GM23338 (cell line): ENCODE results near the gene AMZ1. TPM values are rescaled to one million over a fixed set of nuclear protein-coding genes. Genes with fewer than 3 reads are reported as not detected.

ENCODE experiments used
- ATAC-seq: fragments of 200-7000 bp; cut with Tn5 transposase; 3 replicates; pipeline ENCODE4 v1.9.1; 2020
- DNase-seq: peaks from one replicate; pipeline ENCODE4 v3.0.0-alpha.2; 2015; ENCODE audit warnings: low spot score
- H2AFZ ChIP-seq: fragments of 200-600 bp; sonication (generic); 2 replicates; pipeline ENCODE4 v1.8.0; 2016; ENCODE audit warnings: antibody characterized with exemption, mild to moderate bottlenecking, moderate library complexity
- H3F3A ChIP-seq: fragments of 200-600 bp; sonication (generic); replicated peaks from 2 replicates; pipeline ENCODE4 v1.8.0; 2017; ENCODE audit warnings: antibody characterized with exemption, mixed run types, low read depth
- H3K27ac ChIP-seq: fragments of 200-600 bp; sonication (generic); 2 replicates; pipeline ENCODE4 v1.6.1; 2016; ENCODE audit warnings: low read depth
- H3K27me3 ChIP-seq: fragments of 200-600 bp; sonication (generic); 2 replicates; pipeline ENCODE4 v1.8.0; 2016; ENCODE audit warnings: mild to moderate bottlenecking, mixed run types, moderate library complexity; ENCODE audit not compliant: insufficient read depth
- H3K36me3 ChIP-seq: fragments of 200-600 bp; sonication (generic); 2 replicates; pipeline ENCODE4 v1.8.0; 2016; ENCODE audit warnings: mild to moderate bottlenecking; ENCODE audit not compliant: insufficient read depth
- H3K4me1 ChIP-seq: fragments of 200-600 bp; sonication (generic); 2 replicates; pipeline ENCODE4 v1.8.0; 2016; ENCODE audit warnings: mild to moderate bottlenecking, moderate library complexity; ENCODE audit not compliant: insufficient read depth
- H3K4me2 ChIP-seq: fragments of 200-600 bp; sonication (generic); 2 replicates; pipeline ENCODE4 v1.7.1; 2017; ENCODE audit warnings: mixed run types
- H3K4me3 ChIP-seq: fragments of 200-600 bp; sonication (generic); 2 replicates; pipeline ENCODE4 v1.6.1; 2016; ENCODE audit warnings: mixed run types
- H3K79me2 ChIP-seq: fragments of 200-600 bp; sonication (generic); replicated peaks from 2 replicates; pipeline ENCODE4 v1.8.0; 2017; ENCODE audit warnings: mild to moderate bottlenecking; ENCODE audit not compliant: insufficient read depth
- H3K9me2 ChIP-seq: fragments of 200-600 bp; sonication (generic); 2 replicates; pipeline ENCODE4 v1.8.0; 2017; ENCODE audit not compliant: insufficient read depth
- H4K20me1 ChIP-seq: fragments of 200-600 bp; sonication (generic); replicated peaks from 2 replicates; pipeline ENCODE4 v1.8.0; 2017; ENCODE audit warnings: mild to moderate bottlenecking; ENCODE audit not compliant: insufficient read depth
- H3K27ac Mint-ChIP-seq: 2 replicates; pipeline ENCODE4 v1.8.0; 2020; ENCODE audit warnings: inconsistent platforms, mild to moderate bottlenecking, moderate library complexity, mixed read lengths
- H3K27me3 Mint-ChIP-seq: 3 replicates; pipeline ENCODE4 v1.8.0; 2022; ENCODE audit warnings: low read depth, mild to moderate bottlenecking, moderate library complexity, mixed read lengths, inconsistent platforms; ENCODE audit not compliant: insufficient read depth, poor library complexity
- H3K36me3 Mint-ChIP-seq: 3 replicates; pipeline ENCODE4 v1.8.0; 2021; ENCODE audit warnings: low read depth, mild to moderate bottlenecking, inconsistent platforms, moderate library complexity, mixed read lengths
- H3K4me1 Mint-ChIP-seq: 3 replicates; pipeline ENCODE4 v1.8.0; 2020; ENCODE audit warnings: mild to moderate bottlenecking, inconsistent platforms, mixed read lengths
- H3K4me3 Mint-ChIP-seq: 3 replicates; pipeline ENCODE4 v1.8.0; 2021; ENCODE audit warnings: moderate library complexity, mild to moderate bottlenecking, inconsistent platforms, mixed read lengths
- H3K9me3 Mint-ChIP-seq: 3 replicates; pipeline ENCODE4 v1.8.0; 2020; ENCODE audit warnings: moderate library complexity, mild to moderate bottlenecking, inconsistent platforms, mixed read lengths
- CREB1 ChIP-seq: fragments of 250-450 bp; sonication (Bioruptor Pico); IDR thresholded peaks from 2 replicates; pipeline ENCODE4 v1.5.0; 2020; ENCODE audit warnings: low read depth, mild to moderate bottlenecking, moderate library complexity
- ETS1 ChIP-seq: IDR thresholded peaks from 2 replicates; pipeline ENCODE4 v1.6.1; 2016; ENCODE audit warnings: antibody characterized with exemption
- EZH2 ChIP-seq: fragments of 200-600 bp; sonication (generic); IDR thresholded peaks from one replicate; pipeline ENCODE4 v1.8.0; 2017; ENCODE audit warnings: antibody characterized with exemption, mild to moderate bottlenecking, low read depth; ENCODE audit not compliant: unreplicated experiment
- JUNB ChIP-seq: IDR thresholded peaks from one replicate; pipeline ENCODE4 v1.6.1; 2016; ENCODE audit warnings: antibody characterized with exemption; ENCODE audit not compliant: unreplicated experiment
- NANOG ChIP-seq: IDR thresholded peaks from 2 replicates; pipeline ENCODE4 v1.6.1; 2016; ENCODE audit warnings: antibody characterized with exemption, borderline replicate concordance
- REST ChIP-seq: IDR thresholded peaks from one replicate; pipeline ENCODE4 v1.6.1; 2018; ENCODE audit warnings: antibody characterized with exemption; ENCODE audit not compliant: unreplicated experiment
- ZNF331 ChIP-seq: fragments of 250-450 bp; sonication (Bioruptor Pico); IDR thresholded peaks from 2 replicates; pipeline ENCODE4 v1.5.0; 2020; ENCODE audit warnings: low read depth, mild to moderate bottlenecking, moderate library complexity
- ZNF462 ChIP-seq: fragments of 250-450 bp; sonication (Bioruptor Pico); IDR thresholded peaks from 2 replicates; pipeline ENCODE4 v1.5.0; 2020; ENCODE audit warnings: mild to moderate bottlenecking, moderate library complexity
- polyA plus RNA-seq: library from polyadenylated mRNA; unstranded; fragments of >200 nt; fragmentation: Nextera tagmentation; extraction: Ambion mirVana; gene quantifications from 2 replicates; pipeline ENCODE4 v1.2.1, GENCODE V29; 2016
- total RNA-seq: library from RNA; depleted of rRNA; stranded (reverse); fragments of >200 nt; shearing (Covaris generic); gene quantifications from 2 replicates; pipeline ENCODE4 v1.2.3, GENCODE V29; 2014

Gene AMZ1
- total and polyA plus RNA-seq, 2 experiments from 2014 or later = 0.73 to 4.5 TPM

- TF ChIP-seq ZNF462 (CRISPR knock-in tag) (no peak), ETS1 (no peak), ZNF331 (CRISPR knock-in tag) (no peak), JUNB (no peak)
These were observed 66.9 kb downstream of the AMZ1 start (continued) for GRCh38 chr7:2754912-2755311.

GRCh38 chr7:2755531-2755930 lies 67.5 kb downstream of the AMZ1 start:
- no peak for DNase-seq
- Histone ChIP-seq H3K36me3 (no peaks in the 10 kb centered on the region; the same call in 1 of the 2 replicates), H3K27me3 (no peaks in the 10 kb centered on the region), H3K4me3 (no peak overlapping the region), H2AFZ (no peak overlapping the region), H4K20me1 (0 out of 2 replicates have a peak, but pooled peaks cover 4% of the 10 kb centered on the region), H3K9me2 (no peaks in the 10 kb centered on the region), H3K27ac (no peak overlapping the region), H3F3A (no peaks in the 10 kb centered on the region), H3K79me2 (peaks cover 92% of the 10 kb centered on the region), H3K4me1 (peaks cover 9% of the 10 kb centered on the region), H3K4me2 (no peak overlapping the region)
- H3K36me3 Mint-ChIP-seq = peaks cover 36% of the 10 kb centered on the region
- H3K27ac Mint-ChIP-seq = no peak overlapping the region
- peaks cover 35% of the 10 kb centered on the region for H3K4me1 Mint-ChIP-seq
- no peak for ATAC-seq
- no peak for TF ChIP-seq CREB1 (CRISPR knock-in tag)
- TF ChIP-seq REST = no peak
- no peak for TF ChIP-seq EZH2
- no peak for TF ChIP-seq ZNF331 (CRISPR knock-in tag)
- TF ChIP-seq NANOG = no peak
- no peaks in the 10 kb centered on the region for H3K9me3 Mint-ChIP-seq
- H3K4me3 Mint-ChIP-seq = no peak overlapping the region
- H3K27me3 Mint-ChIP-seq = peaks cover 10% of the 10 kb centered on the region
